ENCODE measurements around the gene AK8. TPM values are rescaled to one million over a fixed set of nuclear protein-coding genes. Genes with fewer than 3 reads are reported as not detected.

Gene AK8
- total RNA-seq, 1 donor from 2014 or later, result 0.98 TPM

GRCh38 chr9:132770770-132771310 is 107.2 kb downstream of the AK8 start:
- no peak for DNase-seq (ENCODE audit: low spot score)

GRCh38 chr9:132769906-132770769 is 107.9 kb downstream of the AK8 start:
- peak; percentile 61 for DNase-seq (ENCODE audit: low spot score)

- DNase-seq (ENCODE audit: low spot score), result peak; percentile 51
These were observed 108.9 kb downstream of the AK8 start for GRCh38 chr9:132768932-132769905.

- DNase-seq (ENCODE audit: low spot score), result no peak
These were observed 114.5 kb downstream of the AK8 start for GRCh38 chr9:132763574-132763973.

- DNase-seq (ENCODE audit: low spot score), result no peak
These were observed 115.2 kb downstream of the AK8 start for GRCh38 chr9:132762896-132763295.

- DNase-seq (ENCODE audit: low spot score), result no peak
These were observed 116.5 kb downstream of the AK8 start for GRCh38 chr9:132761602-132762001.

- DNase-seq (ENCODE audit: low spot score), result no peak
These were observed 118.0 kb downstream of the AK8 start for GRCh38 chr9:132760057-132760456.

GRCh38 chr9:132757016-132757415 is 121.1 kb downstream of the AK8 start:
- DNase-seq (ENCODE audit: low spot score), result no peak

GRCh38 chr9:132756214-132756845 is 121.8 kb downstream of the AK8 start:
- no peak for DNase-seq (ENCODE audit: low spot score)

DNA sequence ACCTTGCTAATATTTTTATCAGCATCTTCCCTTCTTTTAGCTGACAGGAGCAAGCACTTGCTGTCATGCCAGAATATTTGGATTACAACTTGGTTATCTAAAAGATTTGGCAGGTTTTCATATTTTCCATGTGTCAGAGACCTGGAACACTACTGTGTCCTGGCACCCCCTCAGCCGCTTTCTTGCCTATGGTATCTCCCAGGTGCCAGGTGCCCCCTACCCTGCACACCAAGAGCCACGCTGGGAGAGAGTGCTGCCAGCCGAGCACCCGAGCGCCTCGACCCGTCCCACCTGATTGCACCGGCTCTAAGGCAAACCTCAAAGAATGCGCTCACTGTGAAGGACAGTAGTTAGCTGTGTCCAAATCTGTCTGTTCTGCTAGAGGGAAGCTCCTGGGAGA is 123.0 kb downstream of the AK8 start:
- no peak for DNase-seq (ENCODE audit: low spot score)

- no peak for DNase-seq (ENCODE audit: low spot score)
These were observed 123.8 kb downstream of the AK8 start for GRCh38 chr9:132754236-132754635.

- DNase-seq (ENCODE audit: low spot score), result no peak
These were observed 124.5 kb downstream of the AK8 start for GRCh38 chr9:132753593-132753880.

DNA sequence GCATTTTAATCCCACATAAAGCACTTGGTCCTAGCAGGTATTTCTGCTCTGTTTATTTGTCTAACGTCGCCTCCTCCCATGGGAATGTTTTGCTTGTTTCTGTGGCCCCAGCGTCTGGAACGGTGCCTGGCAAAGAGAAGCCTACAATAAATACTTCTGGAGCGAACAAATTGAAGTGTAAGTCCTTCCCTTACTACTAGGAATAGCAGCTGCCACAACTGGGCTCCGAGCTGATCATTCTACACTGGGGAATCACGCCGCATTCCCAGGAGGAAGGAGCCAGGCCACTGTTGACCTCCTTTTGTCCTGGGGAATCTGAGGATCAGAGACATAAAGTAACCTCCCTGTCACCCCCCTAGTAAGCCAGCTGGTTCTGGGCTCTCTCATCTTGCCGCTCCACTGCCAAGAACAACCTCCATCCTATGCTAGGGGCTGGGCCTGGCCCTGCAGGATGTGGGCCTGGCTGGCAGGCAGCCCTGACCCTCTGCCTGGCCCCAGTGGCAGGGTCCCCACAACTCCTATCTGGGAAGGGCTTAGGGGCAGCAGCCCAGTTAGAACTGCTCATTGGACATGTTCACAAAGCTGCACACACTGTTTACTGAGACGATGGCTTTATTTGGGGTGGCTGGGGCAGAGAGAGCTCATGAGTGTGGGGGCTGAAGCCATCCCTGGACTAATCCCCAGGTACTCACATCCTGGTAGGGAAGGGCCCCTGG is 125.0 kb downstream of the AK8 start:
- DNase-seq (ENCODE audit: low spot score), result no peak

GRCh38 chr9:132750668-132751067 is 127.4 kb downstream of the AK8 start:
- no peak for DNase-seq (ENCODE audit: low spot score)

DNA sequence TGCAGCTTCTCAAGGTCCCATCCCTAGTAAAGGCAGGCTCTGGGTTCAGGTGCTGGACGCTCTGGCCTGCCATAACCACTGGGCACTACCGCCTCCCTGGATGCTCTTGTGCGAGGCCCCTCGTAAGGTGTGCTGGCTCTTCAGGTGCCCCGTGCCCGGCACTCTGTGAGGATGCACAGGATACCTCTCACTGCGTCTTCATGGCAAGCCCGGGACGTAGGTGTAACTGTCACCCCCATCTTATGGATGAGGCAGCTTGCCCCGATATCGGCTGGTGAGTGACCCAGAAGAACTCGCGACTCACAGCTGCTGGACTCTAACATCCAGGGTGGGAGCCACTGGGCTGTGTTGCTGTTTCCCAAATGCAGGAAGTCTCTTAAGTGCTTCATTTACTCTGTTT is 128.8 kb downstream of the AK8 start:
- DNase-seq (ENCODE audit: low spot score), result no peak

DNA sequence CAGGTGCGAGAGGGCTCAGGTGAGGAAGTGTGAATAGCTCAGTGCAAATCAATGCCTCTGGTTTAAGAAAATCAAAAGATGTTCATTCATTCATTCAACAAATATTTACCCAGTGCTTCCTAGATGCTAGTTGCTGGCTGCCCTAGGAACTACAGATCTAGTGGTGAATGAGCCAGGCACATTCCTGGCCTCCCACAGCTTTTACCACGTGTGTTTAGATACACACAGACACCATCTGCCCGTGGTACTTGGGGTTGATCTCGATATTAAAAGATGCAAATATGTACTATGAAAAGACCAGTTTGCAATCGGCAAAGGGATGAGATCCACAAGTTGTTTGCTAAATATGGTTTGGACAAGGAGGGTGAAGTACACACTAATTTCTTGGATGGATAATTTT is 129.6 kb downstream of the AK8 start:
- DNase-seq (ENCODE audit: low spot score), result no peak

GRCh38 chr9:132745756-132746709 is 132.1 kb downstream of the AK8 start:
- no peak for DNase-seq (ENCODE audit: low spot score)

DNA sequence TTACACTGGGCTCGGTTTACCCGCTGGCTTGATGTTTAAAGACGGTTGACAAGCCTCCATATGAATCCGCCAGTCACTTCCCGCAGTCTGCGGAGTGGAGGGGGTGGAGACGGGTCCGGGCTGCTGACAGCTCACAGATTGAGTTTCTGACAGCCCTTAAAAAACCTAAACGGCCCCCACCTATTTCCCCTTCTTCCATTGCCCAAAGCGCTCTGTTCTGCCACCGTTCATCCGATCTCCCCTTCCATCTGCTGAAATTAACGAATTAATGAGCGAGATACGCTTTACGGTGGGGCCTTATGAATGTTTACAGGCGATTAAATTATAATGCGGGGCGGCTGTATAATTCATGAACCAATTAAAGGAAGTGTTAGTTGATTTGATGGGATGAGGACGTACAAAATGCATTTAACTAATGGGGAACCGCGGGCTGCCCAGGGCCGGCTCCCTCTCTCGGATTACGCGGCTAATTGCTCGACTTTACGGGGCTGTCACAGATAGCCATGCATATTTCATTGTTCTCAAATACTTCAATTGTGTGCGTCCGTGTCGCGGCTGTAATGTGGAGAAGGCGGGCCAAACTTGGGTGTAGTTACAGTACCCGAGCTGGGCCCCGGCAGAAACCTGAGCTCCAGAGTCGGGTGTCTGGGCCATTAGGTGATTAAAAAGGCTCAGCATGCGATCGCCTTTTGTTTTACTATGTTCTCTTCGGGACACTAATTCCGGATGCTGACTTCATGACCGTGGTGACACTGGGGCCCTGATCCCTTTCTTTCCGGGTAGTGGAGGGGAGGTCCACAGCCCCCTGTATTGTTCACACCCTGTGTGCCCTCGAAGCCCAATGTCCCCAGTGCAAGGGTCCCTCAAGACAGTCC is 133.0 kb downstream of the AK8 start:
- no peak for DNase-seq (ENCODE audit: low spot score)

- DNase-seq (ENCODE audit: low spot score), result no peak
These were observed 134.1 kb downstream of the AK8 start for GRCh38 chr9:132743931-132744479.
